Measurements from ENCODE around the gene TFF2.

The TFF2 gene

GRCh38 chr21:42384989-42385388, 34.2 kb upstream of the TFF2 start:
- H3K27ac ChIP-seq (ENCODE audit: extremely low read depth, low read depth, low read length) = no peak overlapping the region
- H3K4me3 ChIP-seq (ENCODE audit: low read depth, low read length) = no peak overlapping the region
- H3K9me3 ChIP-seq (ENCODE audit: control insufficient read depth, insufficient read depth, low read depth, low read length) = no peaks in the 10 kb centered on the region
- ChIA-PET CTCF (no interaction called here), POLR2A (no interaction called here)
- no peaks in the 10 kb centered on the region for H3K4me1 ChIP-seq (ENCODE audit: control insufficient read depth, insufficient read depth, low read length)
- no peak for TF ChIP-seq ZFP3 (tag by site-specific recombination; IDR thresholded peaks at IDR 0.05; ENCODE audit: low read depth)
- TF ChIP-seq ZNF514 (tag by site-specific recombination; IDR thresholded peaks at IDR 0.05) = no peak
- TF ChIP-seq KLF17 (tag by site-specific recombination; IDR thresholded peaks at IDR 0.05) = no peak
- TF ChIP-seq PBX3 (CRISPR knock-in tag; IDR thresholded peaks at IDR 0.05) = no peak
- no peak for TF ChIP-seq ZNF558 (tag by site-specific recombination; IDR thresholded peaks at IDR 0.05)
- no peak for TF ChIP-seq IKZF3 (tag by site-specific recombination; IDR thresholded peaks at IDR 0.05)
- TF ChIP-seq ZNF132 (tag by site-specific recombination; IDR thresholded peaks at IDR 0.05; ENCODE audit: borderline replicate concordance) = no peak
- no peaks in the 10 kb centered on the region for H3K36me3 ChIP-seq (ENCODE audit: control insufficient read depth in 2 of 2, insufficient read depth in 1 of 2, low read length in 2 of 2)

- Histone ChIP-seq H3K36me3 (ENCODE audit: control insufficient read depth in 2 of 2, insufficient read depth in 1 of 2, low read length in 2 of 2) (no peaks in the 10 kb centered on the region), H3K4me1 (ENCODE audit: control insufficient read depth, insufficient read depth, low read length) (no peaks in the 10 kb centered on the region), H3K9me3 (ENCODE audit: control insufficient read depth, insufficient read depth, low read depth, low read length) (no peaks in the 10 kb centered on the region), H3K27ac (ENCODE audit: extremely low read depth, low read depth, low read length) (no peak overlapping the region), H3K4me3 (ENCODE audit: low read depth, low read length) (no peak overlapping the region)
- no peak for TF ChIP-seq ZNF518A (tag by site-specific recombination; conservative IDR thresholded peaks at IDR 0.05; ENCODE audit: low read depth)
- TF ChIP-seq ZNF146 (tag by site-specific recombination; IDR thresholded peaks at IDR 0.05) = no peak
- no peak for TF ChIP-seq ZNF561 (tag by site-specific recombination; IDR thresholded peaks at IDR 0.05; ENCODE audit: borderline replicate concordance)
- TF ChIP-seq ZBTB49 (tag by site-specific recombination; IDR thresholded peaks at IDR 0.05; ENCODE audit: low read depth) = no peak
- no peak for TF ChIP-seq YY2 (tag by site-specific recombination; IDR thresholded peaks at IDR 0.05)
- no peak for TF ChIP-seq ZNF830 (tag by site-specific recombination; IDR thresholded peaks at IDR 0.05; ENCODE audit: low read depth)
- no peak for TF ChIP-seq ZNF747 (tag by site-specific recombination; IDR thresholded peaks at IDR 0.05)
- TF ChIP-seq YY1 (tag by site-specific recombination; IDR thresholded peaks at IDR 0.05) = no peak
- TF ChIP-seq ZNF416 (tag by site-specific recombination; IDR thresholded peaks at IDR 0.05) = no peak
- TF ChIP-seq ZNF169 (tag by site-specific recombination; IDR thresholded peaks at IDR 0.05) = no peak
- TF ChIP-seq ZNF354C (tag by site-specific recombination; IDR thresholded peaks at IDR 0.05; ENCODE audit: borderline replicate concordance, low read depth) = no peak
- TF ChIP-seq OSR2 (tag by site-specific recombination; IDR thresholded peaks at IDR 0.05) = no peak
- TF ChIP-seq ZNF792 (tag by site-specific recombination; IDR thresholded peaks at IDR 0.05) = no peak
- no peak for TF ChIP-seq PRDM1 (tag by site-specific recombination; IDR thresholded peaks at IDR 0.05)
- no peak for TF ChIP-seq ZNF266 (tag by site-specific recombination; IDR thresholded peaks at IDR 0.05; ENCODE audit: low read depth)
- TF ChIP-seq ZNF292 (tag by site-specific recombination; IDR thresholded peaks at IDR 0.05; ENCODE audit: borderline replicate concordance, low read depth) = no peak
- CTCF ChIA-PET = no interaction called here
- POLR2A ChIA-PET = no interaction called here
Observed at GRCh38 chr21:42384156-42384945, 33.6 kb upstream of the TFF2 start.

Data from HEK293 (cell line).